Measurements from ENCODE around the gene ERG.
A peak's percentile ranks its signal among the peaks of the same experiment; 100 is the strongest.

ERG gene

DNA sequence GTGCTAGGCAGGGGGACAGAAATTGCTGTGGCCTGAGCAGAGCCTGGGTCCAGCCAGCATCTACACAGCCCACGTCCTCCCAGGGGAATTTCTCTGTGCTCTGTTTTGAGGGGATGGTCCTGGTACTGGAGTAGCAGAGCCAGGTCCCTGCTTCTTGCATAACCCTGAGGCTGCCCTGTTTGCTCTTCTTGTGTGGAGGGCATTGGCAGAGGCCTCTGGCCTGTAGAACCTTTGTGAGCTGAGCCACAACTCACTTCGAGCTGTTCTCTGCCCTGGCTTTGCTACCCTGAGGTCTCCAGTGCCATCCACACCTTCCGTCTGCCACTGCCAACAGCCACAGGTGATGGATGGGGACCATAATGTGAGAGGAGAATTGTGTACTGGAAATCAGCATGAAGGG lies 139.6 kb downstream of the ERG start:
- Histone ChIP-seq H3K27ac (ENCODE audit: low read depth, low read length) (no peak overlapping the region), H3K36me3 (ENCODE audit: control insufficient read depth in 5 of 5, insufficient read depth in 5 of 5, low read length in 5 of 5) (no peaks in the 10 kb centered on the region), H3K4me3 (ENCODE audit: low read depth in 1 of 5, low read length in 5 of 5) (no peak overlapping the region), H3K27me3 (ENCODE audit: control insufficient read depth in 5 of 5, insufficient read depth in 4 of 5, low read length in 5 of 5) (peaks cover 0 to 4% (median 0%) of the 10 kb centered on the region in 5 donors), H3K4me1 (ENCODE audit: control insufficient read depth in 5 of 5, insufficient read depth in 5 of 5, low read length in 5 of 5) (peaks cover 0 to 4% (median 0%) of the 10 kb centered on the region in 5 donors), H3K9ac (ENCODE audit: low read length in 5 of 5) (no peak overlapping the region), H3K9me3 (ENCODE audit: control insufficient read depth in 5 of 5, low read length in 5 of 5) (no peaks in the 10 kb centered on the region)

DNA sequence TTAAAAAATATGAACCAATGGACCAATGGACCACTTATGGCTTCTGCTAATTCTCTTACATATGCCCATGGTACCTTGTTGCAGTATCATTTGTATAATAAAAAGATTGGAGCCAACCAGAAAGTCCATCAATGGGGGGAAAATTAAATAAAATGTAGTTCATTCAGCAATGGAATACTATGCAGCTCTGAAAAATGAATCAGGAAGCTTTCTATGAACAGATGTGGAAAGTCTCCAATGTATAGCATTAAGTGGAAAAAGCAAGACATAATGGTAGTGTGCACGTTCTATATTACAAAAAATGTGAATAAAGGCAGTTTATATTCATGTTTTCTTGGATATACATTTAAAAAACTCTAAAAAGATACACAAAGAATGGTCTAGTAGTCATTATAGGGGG lies 140.2 kb downstream of the ERG start:
- Histone ChIP-seq H3K9me3 (ENCODE audit: control insufficient read depth in 5 of 5, low read length in 5 of 5) (no peaks in the 10 kb centered on the region), H3K27me3 (ENCODE audit: control insufficient read depth in 5 of 5, insufficient read depth in 4 of 5, low read length in 5 of 5) (peaks cover 0 to 4% (median 0%) of the 10 kb centered on the region in 5 donors), H3K4me3 (ENCODE audit: low read depth in 1 of 5, low read length in 5 of 5) (no peak overlapping the region), H3K36me3 (ENCODE audit: control insufficient read depth in 5 of 5, insufficient read depth in 5 of 5, low read length in 5 of 5) (no peaks in the 10 kb centered on the region), H3K9ac (ENCODE audit: low read length in 5 of 5) (no peak overlapping the region), H3K27ac (ENCODE audit: low read depth, low read length) (no peak overlapping the region), H3K4me1 (ENCODE audit: control insufficient read depth in 5 of 5, insufficient read depth in 5 of 5, low read length in 5 of 5) (peaks cover 0 to 4% (median 0%) of the 10 kb centered on the region in 5 donors)

DNA sequence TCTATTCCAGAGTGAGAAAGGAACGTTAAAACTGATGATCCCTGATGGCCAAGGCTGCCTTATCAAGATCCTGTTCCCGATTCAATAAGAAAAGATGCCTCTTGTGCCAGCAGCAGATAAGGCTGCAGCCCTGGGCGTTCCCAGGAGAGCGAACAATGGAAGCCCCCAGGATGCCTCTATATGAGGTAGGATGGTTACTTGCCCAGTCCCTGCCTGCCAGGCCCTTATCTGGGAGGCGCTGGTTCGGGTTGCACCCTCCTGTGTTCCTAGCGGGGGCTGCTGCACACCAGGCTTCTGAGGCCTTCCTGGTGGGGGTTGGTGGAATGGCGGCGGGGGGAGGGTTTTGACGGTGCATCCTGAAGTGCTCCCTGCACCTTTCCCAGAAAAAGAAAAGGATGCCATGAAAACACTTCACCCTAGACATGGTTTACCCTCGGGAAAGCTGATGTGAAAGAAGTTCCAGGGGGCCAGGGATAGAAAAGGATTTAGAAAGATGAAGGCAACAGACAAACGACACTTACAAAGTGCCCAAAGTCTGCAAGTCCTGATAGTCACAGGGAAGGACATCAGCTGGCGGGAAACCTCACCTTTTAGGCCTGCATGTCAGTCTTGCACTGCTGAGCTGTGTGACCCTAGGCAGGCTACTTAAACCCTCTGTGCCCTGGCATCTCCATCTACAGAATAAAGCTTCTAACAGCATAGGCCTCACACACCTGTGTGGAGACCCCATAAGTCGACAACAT lies 141.2 kb downstream of the ERG start:
- Histone ChIP-seq H3K4me1 (ENCODE audit: control insufficient read depth in 5 of 5, insufficient read depth in 5 of 5, low read length in 5 of 5) (peaks cover 0 to 9% (median 2%) of the 10 kb centered on the region in 5 donors), H3K27ac (ENCODE audit: low read depth, low read length) (no peak overlapping the region), H3K36me3 (ENCODE audit: control insufficient read depth in 5 of 5, insufficient read depth in 5 of 5, low read length in 5 of 5) (no peaks in the 10 kb centered on the region), H3K27me3 (ENCODE audit: control insufficient read depth in 5 of 5, insufficient read depth in 4 of 5, low read length in 5 of 5) (peaks cover 0 to 4% (median 0%) of the 10 kb centered on the region in 5 donors), H3K4me3 (ENCODE audit: low read depth in 1 of 5, low read length in 5 of 5) (no peak overlapping the region), H3K9me3 (ENCODE audit: control insufficient read depth in 5 of 5, low read length in 5 of 5) (no peaks in the 10 kb centered on the region), H3K9ac (ENCODE audit: low read length in 5 of 5) (no peak overlapping the region)

DNA sequence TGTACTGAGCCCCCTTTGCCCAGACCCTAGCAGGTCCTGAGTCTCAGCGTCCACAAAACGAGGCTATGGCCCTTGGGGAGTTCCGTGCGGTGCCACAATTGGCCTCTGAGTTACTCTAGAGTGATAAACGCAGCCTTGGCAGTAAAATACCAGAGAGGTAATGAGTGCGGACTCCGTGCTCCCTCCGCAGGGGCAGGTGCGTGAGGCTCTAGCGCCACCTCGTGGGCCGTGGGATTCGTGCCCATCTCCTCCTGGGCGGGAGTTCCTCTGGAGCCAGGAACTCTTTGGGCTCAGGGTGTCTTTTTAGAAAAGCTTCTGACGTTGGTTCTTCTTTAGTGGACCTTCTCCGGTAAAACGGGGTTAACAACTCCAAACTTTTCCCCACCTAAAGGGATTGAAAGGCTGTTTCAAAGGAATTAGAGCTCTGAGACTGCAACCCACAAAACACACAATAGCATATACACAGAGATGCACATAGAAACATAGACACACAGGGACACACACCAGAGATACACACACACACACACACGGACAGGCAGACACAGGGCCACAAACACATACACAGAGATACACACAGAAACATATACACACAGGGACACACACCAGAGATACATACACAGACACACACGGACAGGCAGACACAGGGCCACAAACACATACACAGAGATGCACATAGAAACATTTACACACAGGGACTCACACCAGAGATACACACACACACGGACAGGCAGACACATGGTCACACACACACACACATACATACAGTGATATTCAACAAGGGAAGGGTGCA lies 142.1 kb downstream of the ERG start:
- Histone ChIP-seq H3K4me3 (ENCODE audit: low read depth in 1 of 5, low read length in 5 of 5) (no peak overlapping the region), H3K9me3 (ENCODE audit: control insufficient read depth in 5 of 5, low read length in 5 of 5) (no peaks in the 10 kb centered on the region), H3K27me3 (ENCODE audit: control insufficient read depth in 5 of 5, insufficient read depth in 4 of 5, low read length in 5 of 5) (peaks cover 0 to 3% (median under 1%) of the 10 kb centered on the region in 5 donors)

DNA sequence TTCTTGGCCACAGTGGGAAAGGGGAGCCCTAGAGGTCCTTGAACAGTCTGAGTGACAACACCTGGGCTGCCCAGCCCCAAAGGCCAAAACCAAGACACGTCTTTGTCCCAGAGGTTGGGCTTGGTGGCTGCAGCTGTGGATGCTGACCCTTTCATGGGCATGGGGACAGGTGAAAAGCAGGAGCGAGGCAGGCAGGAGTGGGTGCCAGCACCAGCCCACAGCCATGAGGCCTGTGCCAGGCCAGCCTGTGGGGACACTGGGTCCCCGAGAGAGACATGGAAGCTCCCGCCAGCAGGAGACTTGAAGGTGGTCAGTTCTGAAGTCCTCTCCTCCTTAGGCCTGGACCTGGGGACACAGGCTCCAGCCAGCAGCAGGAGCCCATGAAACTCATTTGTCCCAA lies 142.9 kb downstream of the ERG start:
- H3K4me1 ChIP-seq (ENCODE audit: control insufficient read depth in 5 of 5, insufficient read depth in 5 of 5, low read length in 5 of 5), result peaks cover 0 to 14% (median 2%) of the 10 kb centered on the region in 5 donors
- no peaks in the 10 kb centered on the region for H3K9me3 ChIP-seq (ENCODE audit: control insufficient read depth in 5 of 5, low read length in 5 of 5)
- no peak overlapping the region for H3K27ac ChIP-seq (ENCODE audit: low read depth, low read length)
- no peak overlapping the region for H3K9ac ChIP-seq (ENCODE audit: low read length in 5 of 5)
- peaks cover 0 to 3% (median 0%) of the 10 kb centered on the region in 5 donors for H3K27me3 ChIP-seq (ENCODE audit: control insufficient read depth in 5 of 5, insufficient read depth in 4 of 5, low read length in 5 of 5)
- no peak overlapping the region for H3K4me3 ChIP-seq (ENCODE audit: low read depth in 1 of 5, low read length in 5 of 5)
- no peaks in the 10 kb centered on the region for H3K36me3 ChIP-seq (ENCODE audit: control insufficient read depth in 5 of 5, insufficient read depth in 5 of 5, low read length in 5 of 5)

More for the DNA sequence above, 142.1 kb downstream of the ERG start:
- no peak overlapping the region for H3K9ac ChIP-seq (ENCODE audit: low read length in 5 of 5)
- no peaks in the 10 kb centered on the region for H3K36me3 ChIP-seq (ENCODE audit: control insufficient read depth in 5 of 5, insufficient read depth in 5 of 5, low read length in 5 of 5)
- H3K27ac ChIP-seq (ENCODE audit: low read depth, low read length), result no peak overlapping the region
- peaks cover 0 to 14% (median 2%) of the 10 kb centered on the region in 5 donors for H3K4me1 ChIP-seq (ENCODE audit: control insufficient read depth in 5 of 5, insufficient read depth in 5 of 5, low read length in 5 of 5)

DNA sequence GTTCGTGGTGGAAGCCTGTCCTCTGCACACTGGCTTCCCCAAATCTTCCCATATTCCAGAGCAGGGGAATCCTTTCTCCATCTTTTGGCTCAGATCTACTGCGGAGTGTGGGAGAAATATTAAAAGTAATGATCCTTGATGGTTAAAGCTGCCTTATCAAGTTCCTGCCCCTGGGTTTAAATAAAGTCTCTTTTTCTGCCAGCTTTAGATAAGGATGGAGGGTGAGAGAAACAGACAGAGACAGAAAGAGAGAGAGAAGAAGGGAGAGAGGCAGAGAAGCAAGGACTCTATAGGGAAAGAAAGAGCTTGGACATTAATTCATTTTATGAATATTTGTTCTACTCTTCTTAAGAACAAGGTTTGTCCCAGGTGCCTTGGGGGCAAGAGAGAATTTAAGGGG lies 143.5 kb downstream of the ERG start:
- H3K4me3 ChIP-seq (ENCODE audit: low read depth in 1 of 5, low read length in 5 of 5), result no peak overlapping the region
- H3K27ac ChIP-seq (ENCODE audit: low read depth, low read length), result no peak overlapping the region
- H3K9ac ChIP-seq (ENCODE audit: low read length in 5 of 5), result no peak overlapping the region
- H3K36me3 ChIP-seq (ENCODE audit: control insufficient read depth in 5 of 5, insufficient read depth in 5 of 5, low read length in 5 of 5), result no peaks in the 10 kb centered on the region
- peaks cover 0 to 3% (median 0%) of the 10 kb centered on the region in 5 donors for H3K27me3 ChIP-seq (ENCODE audit: control insufficient read depth in 5 of 5, insufficient read depth in 4 of 5, low read length in 5 of 5)
- H3K9me3 ChIP-seq (ENCODE audit: control insufficient read depth in 5 of 5, low read length in 5 of 5), result no peaks in the 10 kb centered on the region
- peaks cover 0 to 14% (median 2%) of the 10 kb centered on the region in 5 donors for H3K4me1 ChIP-seq (ENCODE audit: control insufficient read depth in 5 of 5, insufficient read depth in 5 of 5, low read length in 5 of 5)

DNA sequence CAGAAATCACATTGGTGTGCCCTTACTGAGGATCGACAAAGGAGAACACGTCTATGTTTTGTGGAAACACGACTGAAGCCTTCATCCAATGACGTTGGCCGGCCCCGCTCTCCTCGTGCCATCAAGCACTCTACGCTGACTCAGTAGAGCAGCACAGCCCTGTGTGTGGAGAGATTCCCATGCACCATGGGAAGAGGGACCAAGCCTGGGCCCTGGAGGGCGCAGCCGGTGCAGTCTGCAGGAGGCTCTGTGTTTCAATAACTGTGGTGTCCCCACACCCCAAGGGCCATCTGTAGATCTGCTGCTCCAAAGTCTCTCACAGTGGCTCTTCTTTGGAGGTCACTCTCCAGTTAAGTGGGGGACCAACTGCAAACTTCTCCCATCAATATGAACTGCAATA lies 144.0 kb downstream of the ERG start:
- no peaks in the 10 kb centered on the region for H3K36me3 ChIP-seq (ENCODE audit: control insufficient read depth in 5 of 5, insufficient read depth in 5 of 5, low read length in 5 of 5)

DNA sequence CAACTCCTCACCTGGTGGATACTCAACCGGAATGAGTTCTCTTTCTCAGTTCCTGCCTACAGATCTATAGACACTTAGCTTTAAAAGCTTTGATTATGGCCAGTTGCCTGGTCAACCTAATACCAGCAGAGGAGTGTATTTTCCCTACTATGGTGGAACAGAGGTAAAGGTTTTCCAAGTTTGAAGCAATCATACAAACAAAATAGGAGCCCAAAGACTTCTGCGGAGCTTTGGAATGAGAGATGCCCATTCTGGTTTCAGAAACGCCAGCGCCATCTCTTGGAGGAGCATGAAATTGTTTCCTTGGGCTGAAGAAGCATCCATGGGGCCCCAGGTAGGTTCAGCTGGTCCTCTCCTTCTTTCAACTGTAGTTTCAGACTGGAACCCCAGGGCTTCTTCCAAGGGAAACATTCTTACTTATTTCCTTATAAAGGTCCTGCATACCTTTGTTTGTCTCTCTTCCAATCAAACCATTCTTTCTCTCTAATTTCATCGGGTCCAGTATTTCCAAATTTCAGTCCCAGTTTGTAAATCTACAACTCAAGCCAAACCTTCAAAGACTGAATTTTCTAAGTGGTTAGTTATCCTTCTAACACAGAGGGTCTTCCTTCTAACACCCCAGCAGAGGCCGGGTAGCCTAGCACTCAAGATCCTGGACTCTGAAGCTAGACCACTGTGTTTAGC lies 145.6 kb downstream of the ERG start:
- H3K9ac ChIP-seq (ENCODE audit: low read length in 5 of 5), result no peak overlapping the region
- H3K27ac ChIP-seq (ENCODE audit: low read depth, low read length), result no peak overlapping the region
- H3K4me1 ChIP-seq (ENCODE audit: control insufficient read depth in 5 of 5, insufficient read depth in 5 of 5, low read length in 5 of 5), result peaks cover 0 to 14% (median 2%) of the 10 kb centered on the region in 5 donors
- H3K9me3 ChIP-seq (ENCODE audit: control insufficient read depth in 5 of 5, low read length in 5 of 5), result no peaks in the 10 kb centered on the region
- no peaks in the 10 kb centered on the region for H3K36me3 ChIP-seq (ENCODE audit: control insufficient read depth in 5 of 5, insufficient read depth in 5 of 5, low read length in 5 of 5)
- peak overlapping the region in 2 of 5 donors; percentile 3 to 24 for H3K4me3 ChIP-seq (ENCODE audit: low read depth in 1 of 5, low read length in 5 of 5)
- peaks cover 0 to 3% (median 0%) of the 10 kb centered on the region in 5 donors for H3K27me3 ChIP-seq (ENCODE audit: control insufficient read depth in 5 of 5, insufficient read depth in 4 of 5, low read length in 5 of 5)

More for the DNA sequence above, 144.0 kb downstream of the ERG start:
- peaks cover 0 to 14% (median 2%) of the 10 kb centered on the region in 5 donors for H3K4me1 ChIP-seq (ENCODE audit: control insufficient read depth in 5 of 5, insufficient read depth in 5 of 5, low read length in 5 of 5)
- H3K4me3 ChIP-seq (ENCODE audit: low read depth in 1 of 5, low read length in 5 of 5), result no peak overlapping the region
- H3K9me3 ChIP-seq (ENCODE audit: control insufficient read depth in 5 of 5, low read length in 5 of 5), result no peaks in the 10 kb centered on the region
- H3K27me3 ChIP-seq (ENCODE audit: control insufficient read depth in 5 of 5, insufficient read depth in 4 of 5, low read length in 5 of 5), result peaks cover 0 to 3% (median 0%) of the 10 kb centered on the region in 5 donors
- H3K9ac ChIP-seq (ENCODE audit: low read length in 5 of 5), result no peak overlapping the region
- H3K27ac ChIP-seq (ENCODE audit: low read depth, low read length), result no peak overlapping the region

DNA sequence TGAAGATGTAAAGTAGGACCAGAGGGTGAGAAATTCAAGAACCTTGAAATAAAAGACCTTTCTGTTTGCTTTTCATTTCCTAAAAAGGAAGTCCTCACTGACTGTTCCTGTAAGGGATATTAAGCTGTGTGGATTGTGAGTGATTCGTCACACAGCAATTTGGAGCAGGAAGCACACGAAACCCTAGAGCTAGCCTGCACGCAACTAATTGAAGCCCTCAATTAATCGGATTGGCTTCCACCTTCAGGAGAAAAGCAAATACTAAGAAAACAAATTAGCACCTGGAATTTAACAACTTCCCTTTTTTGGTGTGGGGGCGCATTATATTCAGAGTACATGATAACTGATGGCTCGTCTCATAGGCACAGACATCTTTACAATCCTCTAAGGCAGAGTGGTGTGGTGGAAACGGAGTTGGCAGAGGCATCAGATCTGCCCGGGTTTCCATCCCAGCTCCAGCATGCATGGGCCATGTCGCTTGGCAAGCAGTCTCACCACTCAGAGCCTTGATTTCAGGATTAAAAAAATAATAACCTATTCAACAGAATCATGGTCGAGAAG lies 146.2 kb downstream of the ERG start:
- Histone ChIP-seq H3K27ac (ENCODE audit: low read depth, low read length) (no peak overlapping the region), H3K36me3 (ENCODE audit: control insufficient read depth in 5 of 5, insufficient read depth in 5 of 5, low read length in 5 of 5) (no peaks in the 10 kb centered on the region), H3K4me1 (ENCODE audit: control insufficient read depth in 5 of 5, insufficient read depth in 5 of 5, low read length in 5 of 5) (peaks cover 0 to 14% (median 2%) of the 10 kb centered on the region in 5 donors), H3K9me3 (ENCODE audit: control insufficient read depth in 5 of 5, low read length in 5 of 5) (no peaks in the 10 kb centered on the region), H3K4me3 (ENCODE audit: low read depth in 1 of 5, low read length in 5 of 5) (peak overlapping the region in 2 of 5 donors; percentile 3 to 24), H3K9ac (ENCODE audit: low read length in 5 of 5) (peak overlapping the region in 1 of 5 donors; percentile 33), H3K27me3 (ENCODE audit: control insufficient read depth in 5 of 5, insufficient read depth in 4 of 5, low read length in 5 of 5) (peaks cover 0 to 3% (median 0%) of the 10 kb centered on the region in 5 donors)

Measured in subcutaneous abdominal adipose tissue (tissue), 5 donors.